Natural killer cell (primary cell): ENCODE measurements around the gene FZD4. TPM values are rescaled to one million over a fixed set of nuclear protein-coding genes. Genes with fewer than 3 reads are reported as not detected.

ENCODE experiments used
- ATAC-seq, 3 donors: fragments of 150-1000 bp in 2 of 3; fragments of 200-7000 bp in 1 of 3; cut with Tn5 transposase; 1 replicate in 1 of 3; 2 replicates in 2 of 3; pipeline ENCODE4 v1.10.0; 2021; ENCODE audit warnings: mild to moderate bottlenecking in 2 of 3, moderate library complexity in 2 of 3
- DNase-seq, 2 donors: peaks; one replicate each; pipeline versions ENCODE4 v3.0.0 to v3.0.0-alpha.2; 2013 to 2021; ENCODE audit warnings: mixed read lengths in 1 of 2
- H3K27ac ChIP-seq: one replicate; pipeline ENCODE4 v1.5.1; 2013; ENCODE audit warnings: mild to moderate bottlenecking, low read length
- H3K27me3 ChIP-seq: one replicate; pipeline ENCODE4 v1.6.1; 2013; ENCODE audit warnings: low read length; ENCODE audit not compliant: control insufficient read depth, insufficient read depth
- H3K36me3 ChIP-seq: one replicate; pipeline ENCODE4 v1.6.1; 2013; ENCODE audit warnings: low read length; ENCODE audit not compliant: control insufficient read depth, insufficient read depth
- H3K4me1 ChIP-seq: one replicate; pipeline ENCODE4 v1.6.1; 2013; ENCODE audit warnings: low read length; ENCODE audit not compliant: control insufficient read depth, insufficient read depth
- H3K4me3 ChIP-seq: one replicate; pipeline ENCODE4 v1.5.1; 2013; ENCODE audit warnings: low read length
- H3K9me3 ChIP-seq: one replicate; pipeline ENCODE4 v1.6.1; 2013; ENCODE audit warnings: low read length; ENCODE audit not compliant: control insufficient read depth, insufficient read depth
- H3K27ac Mint-ChIP-seq, 2 donors: one replicate each; pipeline ENCODE4 v1.8.0; 2022; ENCODE audit warnings: mild to moderate bottlenecking in 2 of 2, mixed read lengths in 2 of 2, moderate library complexity in 1 of 2
- H3K27me3 Mint-ChIP-seq, 2 donors: one replicate each; pipeline ENCODE4 v1.8.0; 2022; ENCODE audit warnings: low read depth in 2 of 2, mixed read lengths in 2 of 2
- H3K36me3 Mint-ChIP-seq: one replicate; pipeline ENCODE4 v1.8.0; 2022; ENCODE audit warnings: mixed read lengths
- H3K4me1 Mint-ChIP-seq, 2 donors: one replicate each; pipeline ENCODE4 v1.8.0; 2022; ENCODE audit warnings: mixed read lengths in 2 of 2
- H3K4me3 Mint-ChIP-seq: one replicate; pipeline ENCODE4 v1.8.0; 2022; ENCODE audit warnings: mild to moderate bottlenecking, moderate library complexity, mixed read lengths
- H3K9me3 Mint-ChIP-seq, 2 donors: one replicate each; pipeline ENCODE4 v1.8.0; 2022; ENCODE audit warnings: mixed read lengths in 2 of 2
- CTCF ChIP-seq: fragments of 200-600 bp; IDR thresholded peaks from one replicate; pipeline ENCODE4 v1.8.0; 2022; ENCODE audit warnings: antibody characterized with exemption
- WGBS: methylation state at CpG from one replicate; pipeline ENCODE4 v1.1.7; 2013; ENCODE audit warnings: missing lambda C conversion rate; ENCODE audit not compliant: insufficient coverage; 5-methylcytosine and 5-hydroxymethylcytosine counted together
- intact Hi-C: fragments of 100-400 bp; cut with micrococcal nuclease; formaldehyde crosslinking; loops from one replicate; pipeline ENCODE4 v1.14.2; 2022
- total RNA-seq, 4 donors: library from RNA; stranded (reverse); fragments of 120-200 nt in 1 of 4; gene quantifications; one replicate each; pipeline versions ENCODE4 v1.2.3 to v1.2.4, GENCODE V29; 2013 to 2022

FZD4 gene
- total RNA-seq, 3 donors from 2014 or later (not counting 1 experiment from before 2014, with no cell fraction given): 0.02 to 0.11 (median 0.05) TPM

- Histone ChIP-seq H3K4me1 (no peaks in the 10 kb centered on the region), H3K4me3 (no peak overlapping the region), H3K36me3 (no peaks in the 10 kb centered on the region), H3K9me3 (no peaks in the 10 kb centered on the region), H3K27ac (no peak overlapping the region), H3K27me3 (no peaks in the 10 kb centered on the region)
- H3K27ac Mint-ChIP-seq: no peak overlapping the region
- ATAC-seq: no peak
- no peaks in the 10 kb centered on the region for H3K27me3 Mint-ChIP-seq
- H3K4me1 Mint-ChIP-seq: peaks cover 9 to 11% of the 10 kb centered on the region in 2 donors
- no peaks in the 10 kb centered on the region for H3K36me3 Mint-ChIP-seq
- H3K4me3 Mint-ChIP-seq: no peak overlapping the region
- no peaks in the 10 kb centered on the region for H3K9me3 Mint-ChIP-seq
- WGBS: 100% methylated on average over 1 of the region's 1 CpG
- intact Hi-C loops: no loop called here
- TF ChIP-seq CTCF: no peak
- no peak for DNase-seq
These were observed 24.1 kb downstream of the FZD4 start for GRCh38 chr11:86930957-86931547.

GRCh38 chr11:86926975-86927374 is 28.2 kb downstream of the FZD4 start:
- H3K36me3 ChIP-seq: no peaks in the 10 kb centered on the region
- intact Hi-C loops: no loop called here
- no peak overlapping the region for H3K27ac ChIP-seq
- DNase-seq: no peak
- Mint-ChIP-seq H3K9me3 (no peaks in the 10 kb centered on the region), H3K27ac (no peak overlapping the region), H3K36me3 (no peaks in the 10 kb centered on the region), H3K4me3 (no peak overlapping the region), H3K4me1 (peaks cover 6 to 8% of the 10 kb centered on the region in 2 donors), H3K27me3 (no peaks in the 10 kb centered on the region)
- no peak for ATAC-seq
- H3K27me3 ChIP-seq: no peaks in the 10 kb centered on the region
- TF ChIP-seq CTCF: no peak
- no peaks in the 10 kb centered on the region for H3K4me1 ChIP-seq
- H3K4me3 ChIP-seq: no peak overlapping the region
- H3K9me3 ChIP-seq: no peaks in the 10 kb centered on the region
- WGBS: 81% methylated on average over 3 of the region's 3 CpGs

- Histone ChIP-seq H3K36me3 (no peaks in the 10 kb centered on the region), H3K9me3 (no peaks in the 10 kb centered on the region), H3K27me3 (no peaks in the 10 kb centered on the region), H3K4me3 (no peak overlapping the region), H3K4me1 (no peaks in the 10 kb centered on the region), H3K27ac (no peak overlapping the region)
- no peak for DNase-seq
- H3K27ac Mint-ChIP-seq: no peak overlapping the region
- ATAC-seq: no peak
- intact Hi-C loops: no loop called here
- 88% methylated on average over 6 of the region's 6 CpGs for WGBS
- TF ChIP-seq CTCF: no peak
- H3K36me3 Mint-ChIP-seq: no peaks in the 10 kb centered on the region
- H3K4me1 Mint-ChIP-seq: peaks cover 5 to 8% of the 10 kb centered on the region in 2 donors
- no peak overlapping the region for H3K4me3 Mint-ChIP-seq
- H3K9me3 Mint-ChIP-seq: no peaks in the 10 kb centered on the region
- H3K27me3 Mint-ChIP-seq: no peaks in the 10 kb centered on the region
These were observed 31.0 kb downstream of the FZD4 start for GRCh38 chr11:86923999-86924766.
